ENCODE data around the gene MSMO1.

- TF ChIP-seq YY1 (IDR thresholded peaks at IDR 0.05; ENCODE audit: insufficient read depth, insufficient read length) (no peak), SUZ12 (IDR thresholded peaks at IDR 0.05; ENCODE audit: extremely low read depth, insufficient read depth, insufficient read length) (no peak), ZNF274 (IDR thresholded peaks at IDR 0.05; ENCODE audit: low read depth, low read length) (no peak)
Measured at GRCh38 chr4:165330071-165330470, 2.6 kb downstream of the MSMO1 start.
